GM23338 (cell line): Measurements from ENCODE around the gene AGTR1. TPM values are rescaled to one million over a fixed set of nuclear protein-coding genes. Genes with fewer than 3 reads are reported as not detected.

ENCODE experiments used
- ATAC-seq: fragments of 200-7000 bp; cut with Tn5 transposase; 3 replicates; pipeline ENCODE4 v1.9.1; 2020
- DNase-seq: peaks from one replicate; pipeline ENCODE4 v3.0.0-alpha.2; 2015; ENCODE audit warnings: low spot score
- H2AFZ ChIP-seq: fragments of 200-600 bp; sonication (generic); 2 replicates; pipeline ENCODE4 v1.8.0; 2016; ENCODE audit warnings: antibody characterized with exemption, mild to moderate bottlenecking, moderate library complexity
- H3F3A ChIP-seq: fragments of 200-600 bp; sonication (generic); replicated peaks from 2 replicates; pipeline ENCODE4 v1.8.0; 2017; ENCODE audit warnings: antibody characterized with exemption, mixed run types, low read depth
- H3K27ac ChIP-seq: fragments of 200-600 bp; sonication (generic); 2 replicates; pipeline ENCODE4 v1.6.1; 2016; ENCODE audit warnings: low read depth
- H3K27me3 ChIP-seq: fragments of 200-600 bp; sonication (generic); 2 replicates; pipeline ENCODE4 v1.8.0; 2016; ENCODE audit warnings: mild to moderate bottlenecking, mixed run types, moderate library complexity; ENCODE audit not compliant: insufficient read depth
- H3K36me3 ChIP-seq: fragments of 200-600 bp; sonication (generic); 2 replicates; pipeline ENCODE4 v1.8.0; 2016; ENCODE audit warnings: mild to moderate bottlenecking; ENCODE audit not compliant: insufficient read depth
- H3K4me1 ChIP-seq: fragments of 200-600 bp; sonication (generic); 2 replicates; pipeline ENCODE4 v1.8.0; 2016; ENCODE audit warnings: mild to moderate bottlenecking, moderate library complexity; ENCODE audit not compliant: insufficient read depth
- H3K4me2 ChIP-seq: fragments of 200-600 bp; sonication (generic); 2 replicates; pipeline ENCODE4 v1.7.1; 2017; ENCODE audit warnings: mixed run types
- H3K4me3 ChIP-seq: fragments of 200-600 bp; sonication (generic); 2 replicates; pipeline ENCODE4 v1.6.1; 2016; ENCODE audit warnings: mixed run types
- H3K79me2 ChIP-seq: fragments of 200-600 bp; sonication (generic); replicated peaks from 2 replicates; pipeline ENCODE4 v1.8.0; 2017; ENCODE audit warnings: mild to moderate bottlenecking; ENCODE audit not compliant: insufficient read depth
- H3K9me2 ChIP-seq: fragments of 200-600 bp; sonication (generic); 2 replicates; pipeline ENCODE4 v1.8.0; 2017; ENCODE audit not compliant: insufficient read depth
- H4K20me1 ChIP-seq: fragments of 200-600 bp; sonication (generic); replicated peaks from 2 replicates; pipeline ENCODE4 v1.8.0; 2017; ENCODE audit warnings: mild to moderate bottlenecking; ENCODE audit not compliant: insufficient read depth
- H3K27ac Mint-ChIP-seq: 2 replicates; pipeline ENCODE4 v1.8.0; 2020; ENCODE audit warnings: inconsistent platforms, mild to moderate bottlenecking, moderate library complexity, mixed read lengths
- H3K27me3 Mint-ChIP-seq: 3 replicates; pipeline ENCODE4 v1.8.0; 2022; ENCODE audit warnings: low read depth, mild to moderate bottlenecking, moderate library complexity, mixed read lengths, inconsistent platforms; ENCODE audit not compliant: insufficient read depth, poor library complexity
- H3K36me3 Mint-ChIP-seq: 3 replicates; pipeline ENCODE4 v1.8.0; 2021; ENCODE audit warnings: low read depth, mild to moderate bottlenecking, inconsistent platforms, moderate library complexity, mixed read lengths
- H3K4me1 Mint-ChIP-seq: 3 replicates; pipeline ENCODE4 v1.8.0; 2020; ENCODE audit warnings: mild to moderate bottlenecking, inconsistent platforms, mixed read lengths
- H3K4me3 Mint-ChIP-seq: 3 replicates; pipeline ENCODE4 v1.8.0; 2021; ENCODE audit warnings: moderate library complexity, mild to moderate bottlenecking, inconsistent platforms, mixed read lengths
- H3K9me3 Mint-ChIP-seq: 3 replicates; pipeline ENCODE4 v1.8.0; 2020; ENCODE audit warnings: moderate library complexity, mild to moderate bottlenecking, inconsistent platforms, mixed read lengths
- CREB1 ChIP-seq: fragments of 250-450 bp; sonication (Bioruptor Pico); IDR thresholded peaks from 2 replicates; pipeline ENCODE4 v1.5.0; 2020; ENCODE audit warnings: low read depth, mild to moderate bottlenecking, moderate library complexity
- CTCF ChIP-seq, 2 experiments: fragments of 200-600 bp in 1 of 2; sonication (generic) in 1 of 2; conservative IDR thresholded peaks; 2 replicates each; pipeline versions ENCODE4 v1.5.1 to v1.6.1; 2016 to 2017; ENCODE audit warnings: antibody characterized with exemption in 2 of 2, low read depth in 2 of 2, mild to moderate bottlenecking in 2 of 2, moderate library complexity in 1 of 2
- ETS1 ChIP-seq: IDR thresholded peaks from 2 replicates; pipeline ENCODE4 v1.6.1; 2016; ENCODE audit warnings: antibody characterized with exemption
- EZH2 ChIP-seq: fragments of 200-600 bp; sonication (generic); IDR thresholded peaks from one replicate; pipeline ENCODE4 v1.8.0; 2017; ENCODE audit warnings: antibody characterized with exemption, mild to moderate bottlenecking, low read depth; ENCODE audit not compliant: unreplicated experiment
- EZH2phosphoT487 ChIP-seq: fragments of 200-600 bp; sonication (generic); IDR thresholded peaks from one replicate; pipeline ENCODE4 v1.8.1; 2018; ENCODE audit warnings: antibody characterized with exemption; ENCODE audit not compliant: unreplicated experiment
- JUNB ChIP-seq: IDR thresholded peaks from one replicate; pipeline ENCODE4 v1.6.1; 2016; ENCODE audit warnings: antibody characterized with exemption; ENCODE audit not compliant: unreplicated experiment
- NANOG ChIP-seq: IDR thresholded peaks from 2 replicates; pipeline ENCODE4 v1.6.1; 2016; ENCODE audit warnings: antibody characterized with exemption, borderline replicate concordance
- POLR2AphosphoS5 ChIP-seq: IDR thresholded peaks from 2 replicates; pipeline ENCODE4 v1.6.1; 2016; ENCODE audit warnings: antibody characterized with exemption, low read depth
- STAT1 ChIP-seq: IDR thresholded peaks from one replicate; pipeline ENCODE4 v1.6.1; 2016; ENCODE audit warnings: antibody characterized with exemption; ENCODE audit not compliant: unreplicated experiment
- ZNF114 ChIP-seq: fragments of 250-450 bp; sonication (Bioruptor Pico); IDR thresholded peaks from 2 replicates; pipeline ENCODE4 v1.5.0; 2020; ENCODE audit warnings: mild to moderate bottlenecking, moderate library complexity
- ZNF331 ChIP-seq: fragments of 250-450 bp; sonication (Bioruptor Pico); IDR thresholded peaks from 2 replicates; pipeline ENCODE4 v1.5.0; 2020; ENCODE audit warnings: low read depth, mild to moderate bottlenecking, moderate library complexity
- polyA plus RNA-seq: library from polyadenylated mRNA; unstranded; fragments of >200 nt; fragmentation: Nextera tagmentation; extraction: Ambion mirVana; gene quantifications from 2 replicates; pipeline ENCODE4 v1.2.1, GENCODE V29; 2016
- total RNA-seq: library from RNA; depleted of rRNA; stranded (reverse); fragments of >200 nt; shearing (Covaris generic); gene quantifications from 2 replicates; pipeline ENCODE4 v1.2.3, GENCODE V29; 2014
- TF ChIP-seq, protein P1 (sequence below): fragments of 250-450 bp; sonication (Bioruptor Pico); IDR thresholded peaks from 2 replicates; pipeline ENCODE4 v1.5.0; 2020; ENCODE audit warnings: mild to moderate bottlenecking, moderate library complexity
- TF ChIP-seq, protein P2 (sequence below): IDR thresholded peaks from one replicate; pipeline ENCODE4 v1.6.1; 2018; ENCODE audit warnings: antibody characterized with exemption; ENCODE audit not compliant: unreplicated experiment

Gene AGTR1
- total and polyA plus RNA-seq, 2 experiments from 2014 or later = 0.16 TPM; not detected in 1

- no peak for ATAC-seq
- H3K36me3 Mint-ChIP-seq = no peaks in the 10 kb centered on the region
- TF ChIP-seq EZH2 = no peak
- TF ChIP-seq, protein P1, sequence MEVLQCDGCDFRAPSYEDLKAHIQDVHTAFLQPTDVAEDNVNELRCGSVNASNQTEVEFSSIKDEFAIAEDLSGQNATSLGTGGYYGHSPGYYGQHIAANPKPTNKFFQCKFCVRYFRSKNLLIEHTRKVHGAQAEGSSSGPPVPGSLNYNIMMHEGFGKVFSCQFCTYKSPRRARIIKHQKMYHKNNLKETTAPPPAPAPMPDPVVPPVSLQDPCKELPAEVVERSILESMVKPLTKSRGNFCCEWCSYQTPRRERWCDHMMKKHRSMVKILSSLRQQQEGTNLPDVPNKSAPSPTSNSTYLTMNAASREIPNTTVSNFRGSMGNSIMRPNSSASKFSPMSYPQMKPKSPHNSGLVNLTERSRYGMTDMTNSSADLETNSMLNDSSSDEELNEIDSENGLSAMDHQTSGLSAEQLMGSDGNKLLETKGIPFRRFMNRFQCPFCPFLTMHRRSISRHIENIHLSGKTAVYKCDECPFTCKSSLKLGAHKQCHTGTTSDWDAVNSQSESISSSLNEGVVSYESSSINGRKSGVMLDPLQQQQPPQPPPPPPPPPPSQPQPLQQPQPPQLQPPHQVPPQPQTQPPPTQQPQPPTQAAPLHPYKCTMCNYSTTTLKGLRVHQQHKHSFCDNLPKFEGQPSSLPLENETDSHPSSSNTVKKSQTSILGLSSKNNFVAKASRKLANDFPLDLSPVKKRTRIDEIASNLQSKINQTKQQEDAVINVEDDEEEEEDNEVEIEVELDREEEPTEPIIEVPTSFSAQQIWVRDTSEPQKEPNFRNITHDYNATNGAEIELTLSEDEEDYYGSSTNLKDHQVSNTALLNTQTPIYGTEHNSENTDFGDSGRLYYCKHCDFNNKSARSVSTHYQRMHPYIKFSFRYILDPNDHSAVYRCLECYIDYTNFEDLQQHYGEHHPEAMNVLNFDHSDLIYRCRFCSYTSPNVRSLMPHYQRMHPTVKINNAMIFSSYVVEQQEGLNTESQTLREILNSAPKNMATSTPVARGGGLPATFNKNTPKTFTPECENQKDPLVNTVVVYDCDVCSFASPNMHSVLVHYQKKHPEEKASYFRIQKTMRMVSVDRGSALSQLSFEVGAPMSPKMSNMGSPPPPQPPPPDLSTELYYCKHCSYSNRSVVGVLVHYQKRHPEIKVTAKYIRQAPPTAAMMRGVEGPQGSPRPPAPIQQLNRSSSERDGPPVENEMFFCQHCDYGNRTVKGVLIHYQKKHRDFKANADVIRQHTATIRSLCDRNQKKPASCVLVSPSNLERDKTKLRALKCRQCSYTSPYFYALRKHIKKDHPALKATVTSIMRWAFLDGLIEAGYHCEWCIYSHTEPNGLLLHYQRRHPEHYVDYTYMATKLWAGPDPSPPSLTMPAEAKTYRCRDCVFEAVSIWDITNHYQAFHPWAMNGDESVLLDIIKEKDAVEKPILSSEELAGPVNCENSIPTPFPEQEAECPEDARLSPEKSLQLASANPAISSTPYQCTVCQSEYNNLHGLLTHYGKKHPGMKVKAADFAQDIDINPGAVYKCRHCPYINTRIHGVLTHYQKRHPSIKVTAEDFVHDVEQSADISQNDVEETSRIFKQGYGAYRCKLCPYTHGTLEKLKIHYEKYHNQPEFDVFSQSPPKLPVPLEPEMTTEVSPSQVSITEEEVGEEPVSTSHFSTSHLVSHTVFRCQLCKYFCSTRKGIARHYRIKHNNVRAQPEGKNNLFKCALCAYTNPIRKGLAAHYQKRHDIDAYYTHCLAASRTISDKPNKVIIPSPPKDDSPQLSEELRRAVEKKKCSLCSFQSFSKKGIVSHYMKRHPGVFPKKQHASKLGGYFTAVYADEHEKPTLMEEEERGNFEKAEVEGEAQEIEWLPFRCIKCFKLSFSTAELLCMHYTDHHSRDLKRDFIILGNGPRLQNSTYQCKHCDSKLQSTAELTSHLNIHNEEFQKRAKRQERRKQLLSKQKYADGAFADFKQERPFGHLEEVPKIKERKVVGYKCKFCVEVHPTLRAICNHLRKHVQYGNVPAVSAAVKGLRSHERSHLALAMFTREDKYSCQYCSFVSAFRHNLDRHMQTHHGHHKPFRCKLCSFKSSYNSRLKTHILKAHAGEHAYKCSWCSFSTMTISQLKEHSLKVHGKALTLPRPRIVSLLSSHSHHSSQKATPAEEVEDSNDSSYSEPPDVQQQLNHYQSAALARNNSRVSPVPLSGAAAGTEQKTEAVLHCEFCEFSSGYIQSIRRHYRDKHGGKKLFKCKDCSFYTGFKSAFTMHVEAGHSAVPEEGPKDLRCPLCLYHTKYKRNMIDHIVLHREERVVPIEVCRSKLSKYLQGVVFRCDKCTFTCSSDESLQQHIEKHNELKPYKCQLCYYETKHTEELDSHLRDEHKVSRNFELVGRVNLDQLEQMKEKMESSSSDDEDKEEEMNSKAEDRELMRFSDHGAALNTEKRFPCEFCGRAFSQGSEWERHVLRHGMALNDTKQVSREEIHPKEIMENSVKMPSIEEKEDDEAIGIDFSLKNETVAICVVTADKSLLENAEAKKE (CRISPR knock-in tag) = no peak
- no peak for TF ChIP-seq CREB1
- no peak for TF ChIP-seq ETS1
- TF ChIP-seq STAT1 = no peak
- no peak for TF ChIP-seq CTCF (conservative IDR thresholded peaks at IDR 0.05; ENCODE audit: low read depth in 2 of 2)
- no peak for TF ChIP-seq EZH2phosphoT487
- TF ChIP-seq NANOG = no peak
- TF ChIP-seq ZNF114 (CRISPR knock-in tag) = no peak
- TF ChIP-seq, protein P2, sequence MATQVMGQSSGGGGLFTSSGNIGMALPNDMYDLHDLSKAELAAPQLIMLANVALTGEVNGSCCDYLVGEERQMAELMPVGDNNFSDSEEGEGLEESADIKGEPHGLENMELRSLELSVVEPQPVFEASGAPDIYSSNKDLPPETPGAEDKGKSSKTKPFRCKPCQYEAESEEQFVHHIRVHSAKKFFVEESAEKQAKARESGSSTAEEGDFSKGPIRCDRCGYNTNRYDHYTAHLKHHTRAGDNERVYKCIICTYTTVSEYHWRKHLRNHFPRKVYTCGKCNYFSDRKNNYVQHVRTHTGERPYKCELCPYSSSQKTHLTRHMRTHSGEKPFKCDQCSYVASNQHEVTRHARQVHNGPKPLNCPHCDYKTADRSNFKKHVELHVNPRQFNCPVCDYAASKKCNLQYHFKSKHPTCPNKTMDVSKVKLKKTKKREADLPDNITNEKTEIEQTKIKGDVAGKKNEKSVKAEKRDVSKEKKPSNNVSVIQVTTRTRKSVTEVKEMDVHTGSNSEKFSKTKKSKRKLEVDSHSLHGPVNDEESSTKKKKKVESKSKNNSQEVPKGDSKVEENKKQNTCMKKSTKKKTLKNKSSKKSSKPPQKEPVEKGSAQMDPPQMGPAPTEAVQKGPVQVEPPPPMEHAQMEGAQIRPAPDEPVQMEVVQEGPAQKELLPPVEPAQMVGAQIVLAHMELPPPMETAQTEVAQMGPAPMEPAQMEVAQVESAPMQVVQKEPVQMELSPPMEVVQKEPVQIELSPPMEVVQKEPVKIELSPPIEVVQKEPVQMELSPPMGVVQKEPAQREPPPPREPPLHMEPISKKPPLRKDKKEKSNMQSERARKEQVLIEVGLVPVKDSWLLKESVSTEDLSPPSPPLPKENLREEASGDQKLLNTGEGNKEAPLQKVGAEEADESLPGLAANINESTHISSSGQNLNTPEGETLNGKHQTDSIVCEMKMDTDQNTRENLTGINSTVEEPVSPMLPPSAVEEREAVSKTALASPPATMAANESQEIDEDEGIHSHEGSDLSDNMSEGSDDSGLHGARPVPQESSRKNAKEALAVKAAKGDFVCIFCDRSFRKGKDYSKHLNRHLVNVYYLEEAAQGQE = no peak
- no peak for TF ChIP-seq JUNB
- TF ChIP-seq POLR2AphosphoS5 = no peak
- no peak for TF ChIP-seq ZNF331
- no peaks in the 10 kb centered on the region for H3K27me3 ChIP-seq
- H3K79me2 ChIP-seq = no peaks in the 10 kb centered on the region
- no peak overlapping the region for H3K27ac Mint-ChIP-seq
- no peak for DNase-seq
- no peaks in the 10 kb centered on the region for H3K27me3 Mint-ChIP-seq
- no peaks in the 10 kb centered on the region for H4K20me1 ChIP-seq
- H3K9me3 Mint-ChIP-seq = no peaks in the 10 kb centered on the region
- H3K36me3 ChIP-seq = no peaks in the 10 kb centered on the region
- no peaks in the 10 kb centered on the region for H3F3A ChIP-seq
- no peak overlapping the region for H3K4me3 Mint-ChIP-seq
- H3K4me2 ChIP-seq = no peak overlapping the region
- 0 out of 2 replicates have a peak, but pooled peaks cover 5% of the 10 kb centered on the region for H3K9me2 ChIP-seq
- no peaks in the 10 kb centered on the region for H3K4me1 ChIP-seq
- H2AFZ ChIP-seq = no peak overlapping the region
- no peak overlapping the region for H3K27ac ChIP-seq
- H3K4me3 ChIP-seq = no peak overlapping the region
- H3K4me1 Mint-ChIP-seq = no peaks in the 10 kb centered on the region
Measured at GRCh38 chr3:148772361-148772760, 74.7 kb downstream of the AGTR1 start.
